HCT116 (cell line): Measurements from ENCODE around the gene CUEDC1. TPM values are rescaled to one million over a fixed set of nuclear protein-coding genes. Genes with fewer than 3 reads are reported as not detected.

ENCODE experiments used
- ATAC-seq: fragments of 200-7000 bp; cut with Tn5 transposase; 2 replicates; pipeline ENCODE4 v1.9.1; 2020; ENCODE audit warnings: mild to moderate bottlenecking, moderate library complexity
- BruUV-seq: library from RNA; stranded (reverse); fragments of 400-500 nt; replicated peaks from 2 replicates; lab custom pipeline; 2021; lab: Mats Ljungman, UMichigan
- CTCF ChIA-PET: fragments of 300-600 bp; sonication (Branson Sonifier 250); formaldehyde crosslinking; loops from one replicate; lab custom pipeline; 2021; ENCODE audit warnings: antibody characterized with exemption; lab: Charles Lee
- POLR2A ChIA-PET: fragments of 300-600, 350-600 bp; sonication (Branson Sonifier 250); formaldehyde crosslinking; loops from one replicate; lab custom pipeline; 2021; ENCODE audit warnings: antibody characterized with exemption; lab: Charles Lee
- RAD21 ChIA-PET, 2 experiments: fragments of 300-600 bp; sonication (Branson Sonifier 250); formaldehyde crosslinking; loops; one replicate each; lab custom pipeline; 2023; ENCODE audit warnings: low total read pairs in 2 of 2; ENCODE audit not compliant: uncharacterized antibody in 2 of 2, unreplicated experiment in 2 of 2, low non-redundant PET in 1 of 2; lab: Charles Lee
- DNase-seq: peaks from one replicate; pipeline ENCODE4 v3.0.0-alpha.2; 2010; ENCODE audit warnings: low read depth, low spot score
- H2AFZ ChIP-seq: fragments of 200-600 bp; shearing (Covaris generic), sonication (generic); 2 replicates; pipeline ENCODE4 v1.6.1; 2017; ENCODE audit warnings: low read depth, mixed run types, mixed read lengths, antibody characterized with exemption, low read length; ENCODE audit not compliant: poor library complexity, severe bottlenecking
- H3K27ac ChIP-seq: 2 replicates; pipeline ENCODE4 v1.5.1; 2012; ENCODE audit warnings: low read depth, low read length
- H3K27me3 ChIP-seq: fragments of 200-600 bp; sonication (generic); 2 replicates; pipeline ENCODE4 v1.6.1; 2016; ENCODE audit warnings: mixed run types, low read length, mixed read lengths; ENCODE audit not compliant: insufficient read depth
- H3K36me3 ChIP-seq, 2 experiments: fragments of 200-500 bp in 1 of 2; fragments of 200-600 bp in 1 of 2; sonication (Bioruptor generic) in 1 of 2; sonication (generic) in 1 of 2; 2 replicates each; pipeline versions ENCODE4 v1.5.1 to v1.6.1; 2014 to 2016; ENCODE audit warnings: low read length in 2 of 2, inconsistent platforms in 1 of 2, mixed read lengths in 1 of 2, mixed run types in 1 of 2; ENCODE audit not compliant: insufficient read depth in 2 of 2, control insufficient read depth in 1 of 2
- H3K4me1 ChIP-seq, 2 experiments: fragments of 200-600 bp in 1 of 2; sonication (generic) in 1 of 2; 2 replicates each; pipeline versions ENCODE4 v1.5.1 to v1.6.1; 2012 to 2017; ENCODE audit warnings: low read length in 2 of 2, inconsistent platforms in 1 of 2, mild to moderate bottlenecking in 1 of 2, mixed read lengths in 1 of 2, mixed run types in 1 of 2, moderate library complexity in 1 of 2; ENCODE audit not compliant: insufficient read depth in 2 of 2, control insufficient read depth in 1 of 2
- H3K4me2 ChIP-seq: fragments of 200-600 bp; sonication (generic); 2 replicates; pipeline ENCODE4 v1.6.1; 2017; ENCODE audit warnings: mixed run types, low read length, mixed read lengths
- H3K4me3 ChIP-seq, 2 experiments: fragments of 200-600 bp in 1 of 2; sonication (generic) in 1 of 2; replicated peaks in 1 of 2; 2 replicates each; pipeline ENCODE4 v1.5.1; 2011 to 2016; ENCODE audit warnings: low read length in 2 of 2, control low read depth in 1 of 2, low read depth in 1 of 2, mild to moderate bottlenecking in 1 of 2, mixed read lengths in 1 of 2, mixed run types in 1 of 2
- H3K79me2 ChIP-seq: fragments of 200-600 bp; sonication (generic); 2 replicates; pipeline ENCODE4 v1.6.1; 2017; ENCODE audit warnings: mild to moderate bottlenecking, mixed run types, low read length, moderate library complexity, mixed read lengths; ENCODE audit not compliant: insufficient read depth
- H3K9ac ChIP-seq: fragments of 200-600 bp; sonication (generic); 2 replicates; pipeline ENCODE4 v1.6.1; 2016; ENCODE audit warnings: low read length, mixed read lengths
- H3K9me2 ChIP-seq: fragments of 200-600 bp; sonication (generic), shearing (Covaris generic); 2 replicates; pipeline ENCODE4 v1.6.1; 2017; ENCODE audit warnings: mixed run types, mild to moderate bottlenecking, moderate library complexity; ENCODE audit not compliant: insufficient read depth
- H3K9me3 ChIP-seq, 2 experiments: fragments of 200-500 bp in 1 of 2; fragments of 200-600 bp in 1 of 2; sonication (Bioruptor generic) in 1 of 2; sonication (generic) in 1 of 2; 2 replicates each; pipeline ENCODE4 v1.6.1; 2014 to 2017; ENCODE audit warnings: low read length in 2 of 2, mixed read lengths in 2 of 2, inconsistent platforms in 1 of 2, low read depth in 1 of 2, mild to moderate bottlenecking in 1 of 2, mixed run types in 1 of 2, moderate library complexity in 1 of 2; ENCODE audit not compliant: control insufficient read depth in 1 of 2, insufficient read depth in 1 of 2
- H4K20me1 ChIP-seq: fragments of 200-600 bp; sonication (generic), shearing (Covaris generic); 2 replicates; pipeline ENCODE4 v1.6.1; 2017; ENCODE audit warnings: mixed run types, mild to moderate bottlenecking, moderate library complexity; ENCODE audit not compliant: insufficient read depth
- CBX3 ChIP-seq: IDR thresholded peaks from 2 replicates; pipeline ENCODE4 v1.6.1; 2012; ENCODE audit warnings: low read depth
- CTCF ChIP-seq, 3 experiments: fragments of 200-600 bp in 1 of 3; sonication (generic) in 1 of 3; IDR thresholded peaks in 2 of 3; conservative IDR thresholded peaks in 1 of 3; 2 replicates each; pipeline ENCODE4 v1.5.1; 2012 to 2017; ENCODE audit warnings: low read depth in 2 of 3, low read length in 2 of 3, antibody characterized with exemption in 1 of 3, borderline replicate concordance in 1 of 3, control low read depth in 1 of 3, mild to moderate bottlenecking in 1 of 3, mixed read lengths in 1 of 3, mixed run types in 1 of 3, moderate library complexity in 1 of 3; ENCODE audit not compliant: insufficient read depth in 1 of 3
- JUND ChIP-seq: IDR thresholded peaks from 2 replicates; pipeline ENCODE4 v1.6.1; 2012
- MAX ChIP-seq: IDR thresholded peaks from 2 replicates; pipeline ENCODE4 v1.6.1; 2012
- RAD21 ChIP-seq: IDR thresholded peaks from 2 replicates; pipeline ENCODE4 v1.6.1; 2012; ENCODE audit warnings: low read depth, mild to moderate bottlenecking
- TCF7L2 ChIP-seq: IDR thresholded peaks from 2 replicates; pipeline ENCODE4 v1.7.0; 2011; ENCODE audit warnings: borderline replicate concordance, inconsistent platforms; ENCODE audit not compliant: insufficient read depth, insufficient read length; ENCODE audit errors: extremely low read depth
- ZNF274 ChIP-seq: fragments of 200-500 bp; sonication (Bioruptor generic); IDR thresholded peaks from 2 replicates; pipeline ENCODE4 v1.6.1; 2014; ENCODE audit warnings: mild to moderate bottlenecking, low read depth, low read length, inconsistent platforms
- intact Hi-C: fragments of 100-400 bp; cut with micrococcal nuclease; formaldehyde crosslinking; loops from 2 replicates; pipeline ENCODE4 v1.10.0; 2022
- total RNA-seq: library from RNA; stranded (reverse); gene quantifications from one replicate; pipeline ENCODE4 v1.2.1, GENCODE V29; 2021; ENCODE audit not compliant: unreplicated experiment
- TF ChIP-seq, protein P1 (sequence below): IDR thresholded peaks from 2 replicates; pipeline ENCODE4 v1.6.1; 2011; ENCODE audit warnings: mild to moderate bottlenecking, low read length, moderate library complexity; ENCODE audit not compliant: insufficient replicate concordance; ENCODE audit errors: extremely low read depth

CUEDC1 gene
- total RNA-seq, 1 experiment from 2014 or later: 60.2 TPM

DNA sequence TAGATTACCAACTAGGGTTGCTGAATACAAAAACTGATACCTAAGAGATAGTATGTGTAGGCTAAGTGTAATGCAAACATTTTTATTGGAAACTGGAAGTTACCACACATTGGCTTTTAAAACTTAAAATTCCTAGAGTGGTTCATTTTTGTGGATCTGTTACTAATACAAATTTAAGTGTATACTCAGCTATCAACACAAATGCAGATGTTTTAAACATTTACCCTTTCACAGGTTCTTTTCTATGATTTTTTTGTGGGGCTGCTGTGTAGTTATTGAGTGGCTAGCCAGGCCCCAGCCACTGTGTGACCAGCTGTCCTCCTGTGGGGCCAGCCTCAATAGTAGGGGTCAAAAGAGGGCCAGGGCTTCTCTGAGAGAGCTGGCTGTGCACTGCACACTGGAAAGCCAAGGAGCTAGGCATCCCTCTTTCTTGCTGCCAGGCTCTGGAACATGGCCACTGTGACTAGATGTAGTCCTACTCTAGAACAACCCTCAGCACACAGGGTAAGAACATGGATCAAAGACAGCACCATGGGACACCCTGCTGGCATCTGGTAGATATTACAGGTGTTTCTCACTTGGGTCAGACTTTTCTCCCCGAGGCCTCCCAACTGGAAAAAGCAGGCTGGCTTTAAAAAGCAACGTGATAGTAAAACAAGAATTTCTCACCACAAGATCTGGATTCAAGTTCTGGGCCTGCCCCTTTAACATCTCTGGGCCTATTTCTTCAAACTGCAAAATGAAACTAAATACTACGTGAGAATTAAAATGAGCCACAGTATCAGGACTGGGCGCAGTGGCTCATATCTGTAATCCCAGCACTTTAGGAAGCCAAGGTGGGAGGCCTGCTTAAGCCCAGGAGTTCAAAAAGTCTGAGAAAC, 40.1 kb upstream of the CUEDC1 start:
- TF ChIP-seq MAX: no peak; the same call in 1 of the 2 replicates
- TF ChIP-seq CTCF (IDR thresholded peaks at IDR 0.05 in 2 of 3, conservative IDR thresholded peaks at IDR 0.05 in 1 of 3; ENCODE audit: borderline replicate concordance in 1 of 3, insufficient read depth in 1 of 3, low read depth in 2 of 3, low read length in 2 of 3): peak; percentile 74 to 94 (median 87)
- no peak for TF ChIP-seq ZNF274
- TF ChIP-seq, protein P1, sequence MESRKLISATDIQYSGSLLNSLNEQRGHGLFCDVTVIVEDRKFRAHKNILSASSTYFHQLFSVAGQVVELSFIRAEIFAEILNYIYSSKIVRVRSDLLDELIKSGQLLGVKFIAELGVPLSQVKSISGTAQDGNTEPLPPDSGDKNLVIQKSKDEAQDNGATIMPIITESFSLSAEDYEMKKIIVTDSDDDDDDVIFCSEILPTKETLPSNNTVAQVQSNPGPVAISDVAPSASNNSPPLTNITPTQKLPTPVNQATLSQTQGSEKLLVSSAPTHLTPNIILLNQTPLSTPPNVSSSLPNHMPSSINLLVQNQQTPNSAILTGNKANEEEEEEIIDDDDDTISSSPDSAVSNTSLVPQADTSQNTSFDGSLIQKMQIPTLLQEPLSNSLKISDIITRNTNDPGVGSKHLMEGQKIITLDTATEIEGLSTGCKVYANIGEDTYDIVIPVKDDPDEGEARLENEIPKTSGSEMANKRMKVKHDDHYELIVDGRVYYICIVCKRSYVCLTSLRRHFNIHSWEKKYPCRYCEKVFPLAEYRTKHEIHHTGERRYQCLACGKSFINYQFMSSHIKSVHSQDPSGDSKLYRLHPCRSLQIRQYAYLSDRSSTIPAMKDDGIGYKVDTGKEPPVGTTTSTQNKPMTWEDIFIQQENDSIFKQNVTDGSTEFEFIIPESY: no peak
- TF ChIP-seq CBX3: peak; percentile 53; the same call in 1 of the 2 replicates
- peak; percentile 95 for TF ChIP-seq RAD21
- peak; percentile 67 for TF ChIP-seq TCF7L2
- TF ChIP-seq JUND: 0 out of 2 replicates have a peak, but pooled peaks have one; percentile 3
- TF ChIP-seq, all 23 proteins: peak for 5
- Histone ChIP-seq H2AFZ (no peak overlapping the region), H4K20me1 (peaks cover 31% of the 10 kb centered on the region; the same call in 1 of the 2 replicates), H3K4me3 (no peak overlapping the region), H3K9ac (peak overlapping the region; percentile 6), H3K4me1 (peaks cover 39 to 83% of the 10 kb centered on the region in 2 experiments), H3K9me2 (no peaks in the 10 kb centered on the region), H3K27ac (peak overlapping the region; percentile 17; the same call in 1 of the 2 replicates), H3K79me2 (peaks cover 60% of the 10 kb centered on the region), H3K4me2 (peak overlapping the region; percentile 1; the same call in 1 of the 2 replicates), H3K9me3 (no peaks in the 10 kb centered on the region), H3K36me3 (peaks cover 22 to 49% of the 10 kb centered on the region in 2 experiments), H3K27me3 (no peaks in the 10 kb centered on the region)
- POLR2A ChIA-PET: interaction anchor here (1.2 to 6.6 kb wide), 3 partner anchors 12 to 135 kb away, joined by 3 to 53 read pairs (median 33); partner anchors contain the start of genes DYNLL2 and SRSF1
- intact Hi-C loops: loop anchor here (1.0 to 5.0 kb wide), 5 partner anchors 79 to 863 kb away; partner anchors contain the start of gene MRPS23
- ATAC-seq: peak; percentile 81
- CTCF ChIA-PET: interaction anchor here (0.7 to 15.4 kb wide), 7 partner anchors 9 to 862 kb away, joined by 3 to 288 read pairs (median 5); partner anchors contain the start of gene CUEDC1
- no TSS peak for BruUV-seq
- peak; percentile 80 for DNase-seq
- RAD21 ChIA-PET: interaction anchor here (0.6 to 2.1 kb wide), 4 partner anchors 12 to 139 kb away, joined by 3 to 6 read pairs (median 4); partner anchors contain the start of gene SRSF1 (in 1 of the 2)
